ENCODE data around the gene ARG1. TPM values are rescaled to one million over a fixed set of nuclear protein-coding genes. Genes with fewer than 3 reads are reported as not detected.

The ARG1 gene
- polyA plus RNA-seq, 1 donor from 2014 or later, result not detected

- Mint-ChIP-seq H3K4me1 (peaks cover 0 to 1% (median 0%) of the 10 kb centered on the region in 3 donors), H3K4me3 (no peak overlapping the region), H3K36me3 (no peaks in the 10 kb centered on the region), H3K27me3 (no peaks in the 10 kb centered on the region), H3K9me3 (no peaks in the 10 kb centered on the region), H3K27ac (no peak overlapping the region)
Measured at GRCh38 chr6:131613296-131613925, 40.4 kb downstream of the ARG1 start.

GRCh38 chr6:131615275-131615674 lies 42.2 kb downstream of the ARG1 start:
- Mint-ChIP-seq H3K9me3 (no peaks in the 10 kb centered on the region), H3K27me3 (no peaks in the 10 kb centered on the region), H3K4me1 (peaks cover 0 to 1% (median 0%) of the 10 kb centered on the region in 3 donors), H3K27ac (peak overlapping the region in 1 of 3 donors; percentile 50), H3K36me3 (no peaks in the 10 kb centered on the region), H3K4me3 (no peak overlapping the region)

GRCh38 chr6:131627724-131628682 lies 55.0 kb downstream of the ARG1 start, which contains the start of gene MED23:
MED23 (minus strand) TSS chr6:131628242; CDS start chr6:131628049, 193 bp downstream.
- Mint-ChIP-seq H3K4me3 (peak within 1 kb of the TSS; percentile 97 to 99 (median 98)), H3K27ac (peak within 1 kb of the TSS; percentile 90 to 98 (median 97)), H3K9me3 (no peaks in the 10 kb centered on the region), H3K4me1 (peaks cover 18 to 27% (median 19%) of the 10 kb centered on the region in 3 donors), H3K27me3 (no peaks in the 10 kb centered on the region), H3K36me3 (no peaks in the 10 kb centered on the region)

- Mint-ChIP-seq H3K27ac (peak overlapping the region in 2 of 3 donors; percentile 10 to 58), H3K4me3 (peak overlapping the region; percentile 97 to 99 (median 98)), H3K27me3 (peaks cover under 1% of the 10 kb centered on the region), H3K4me1 (peaks cover 18 to 27% (median 19%) of the 10 kb centered on the region in 3 donors), H3K9me3 (no peaks in the 10 kb centered on the region), H3K36me3 (no peaks in the 10 kb centered on the region)
Measured at GRCh38 chr6:131628726-131629125, 55.7 kb downstream of the ARG1 start.

GRCh38 chr6:131629651-131630050 lies 56.6 kb downstream of the ARG1 start:
- Mint-ChIP-seq H3K27ac (peak overlapping the region in 1 of 3 donors; percentile 58), H3K4me1 (peaks cover 18 to 30% (median 19%) of the 10 kb centered on the region in 3 donors), H3K4me3 (peak overlapping the region in 1 of 4 donors; percentile 99)

GRCh38 chr6:131631625-131632289 lies 58.7 kb downstream of the ARG1 start:
- peaks cover 7% of the 10 kb centered on the region for H3K27me3 Mint-ChIP-seq
- peaks cover 2% of the 10 kb centered on the region for H3K36me3 Mint-ChIP-seq
- peaks cover 24 to 36% (median 27%) of the 10 kb centered on the region in 3 donors for H3K4me1 Mint-ChIP-seq
- H3K4me3 Mint-ChIP-seq, result peak overlapping the region in 1 of 4 donors; percentile 41
- no peaks in the 10 kb centered on the region for H3K9me3 Mint-ChIP-seq
- peak overlapping the region in 1 of 3 donors; percentile 70 for H3K27ac Mint-ChIP-seq

More at GRCh38 chr6:131629651-131630050, 56.6 kb downstream of the ARG1 start:
- H3K27me3 Mint-ChIP-seq, result peaks cover 1% of the 10 kb centered on the region
- H3K36me3 Mint-ChIP-seq, result no peaks in the 10 kb centered on the region
- H3K9me3 Mint-ChIP-seq, result no peaks in the 10 kb centered on the region

Other genes starting within 250 kb of the ARG1 start
- 12.8 TPM for gene MED23, start 55.0 kb downstream of the ARG1 start, polyA plus RNA-seq
- not detected for gene ENPP3, start 64.1 kb downstream of the ARG1 start, polyA plus RNA-seq
- not detected for gene OR2A4, start 128.2 kb downstream of the ARG1 start, polyA plus RNA-seq
- not detected for gene CTAGE9, start 137.8 kb downstream of the ARG1 start, polyA plus RNA-seq
- gene ENPP1, start 234.8 kb downstream of the ARG1 start, polyA plus RNA-seq, result 0.34 TPM

All from IgD-negative memory B cell (primary cell).